Liver (tissue), 9 donors: ENCODE measurements around the gene SERPINA6. TPM values are rescaled to one million over a fixed set of nuclear protein-coding genes. Genes with fewer than 3 reads are reported as not detected.

ENCODE experiments used
- DNase-seq: peaks from one replicate; pipeline ENCODE4 v3.0.0-alpha.2; 2017; ENCODE audit warnings: low spot score
- H3K27ac ChIP-seq, 2 donors: one replicate each; pipeline ENCODE4 v1.7.0; 2013; ENCODE audit warnings: inconsistent platforms in 2 of 2, low read length in 2 of 2, control low read depth in 1 of 2, low read depth in 1 of 2, mild to moderate bottlenecking in 1 of 2
- H3K27me3 ChIP-seq, 4 donors: one replicate each; pipeline versions ENCODE4 v1.6.1 to v1.7.0; 2013; ENCODE audit warnings: low read length in 3 of 4, inconsistent platforms in 1 of 4, mild to moderate bottlenecking in 1 of 4, moderate library complexity in 1 of 4; ENCODE audit not compliant: control insufficient read depth in 4 of 4, insufficient read depth in 4 of 4
- H3K36me3 ChIP-seq, 4 donors: one replicate each; pipeline versions ENCODE4 v1.6.1 to v1.7.0; 2013; ENCODE audit warnings: low read length in 3 of 4, mild to moderate bottlenecking in 3 of 4, low read depth in 1 of 4, moderate library complexity in 1 of 4; ENCODE audit not compliant: control insufficient read depth in 4 of 4, insufficient read depth in 3 of 4
- H3K4me1 ChIP-seq, 4 donors: one replicate each; pipeline versions ENCODE4 v1.6.1 to v1.7.0; 2013; ENCODE audit warnings: low read length in 3 of 4, mild to moderate bottlenecking in 3 of 4, moderate library complexity in 1 of 4; ENCODE audit not compliant: control insufficient read depth in 4 of 4, insufficient read depth in 4 of 4
- H3K4me3 ChIP-seq, 3 donors: one replicate each; pipeline versions ENCODE4 v1.6.1 to v1.7.0; 2013; ENCODE audit warnings: low read length in 3 of 3, control low read depth in 1 of 3, low read depth in 1 of 3, mild to moderate bottlenecking in 1 of 3
- H3K9ac ChIP-seq, 2 donors: one replicate each; pipeline ENCODE4 v1.7.0; 2013; ENCODE audit warnings: low read length in 2 of 2, mild to moderate bottlenecking in 2 of 2, moderate library complexity in 2 of 2, control low read depth in 1 of 2, low read depth in 1 of 2
- H3K9me3 ChIP-seq, 4 donors: one replicate each; pipeline versions ENCODE4 v1.6.1 to v1.7.0; 2013; ENCODE audit warnings: low read length in 3 of 4; ENCODE audit not compliant: control insufficient read depth in 4 of 4
- CTCF ChIP-seq: fragments of 150-350 bp; IDR thresholded peaks from 2 replicates; pipeline ENCODE4 v1.5.1; 2017; ENCODE audit warnings: improper control_type of control experiment, low read depth, low read length; ENCODE audit not compliant: missing input control
- EGR1 ChIP-seq, 2 donors: IDR thresholded peaks; 2 replicates each; pipeline ENCODE4 v1.6.1; 2016 to 2018; ENCODE audit warnings: antibody characterized with exemption in 2 of 2, low read depth in 2 of 2
- FOXA2 ChIP-seq: IDR thresholded peaks from 2 replicates; pipeline ENCODE4 v1.6.1; 2016; ENCODE audit warnings: antibody characterized with exemption
- GABPA ChIP-seq, 2 donors: IDR thresholded peaks in 1 of 2; conservative IDR thresholded peaks in 1 of 2; 2 replicates each; pipeline ENCODE4 v1.6.1; 2016; ENCODE audit warnings: antibody characterized with exemption in 2 of 2, mild to moderate bottlenecking in 1 of 2, moderate library complexity in 1 of 2
- HNF4A ChIP-seq, 2 donors: conservative IDR thresholded peaks; 2 replicates each; pipeline ENCODE4 v1.6.1; 2016; ENCODE audit warnings: antibody characterized with exemption in 2 of 2, mild to moderate bottlenecking in 2 of 2
- HNF4G ChIP-seq: IDR thresholded peaks from 2 replicates; pipeline ENCODE4 v1.6.1; 2016; ENCODE audit warnings: antibody characterized with exemption
- JUND ChIP-seq, 2 donors: IDR thresholded peaks; 2 replicates each; pipeline ENCODE4 v1.6.1; 2016; ENCODE audit warnings: antibody characterized with exemption in 2 of 2
- NR2F2 ChIP-seq: IDR thresholded peaks from 2 replicates; pipeline ENCODE4 v1.6.1; 2016; ENCODE audit warnings: antibody characterized with exemption
- RAD21 ChIP-seq, 2 donors: IDR thresholded peaks; 2 replicates each; pipeline ENCODE4 v1.6.1; 2016; ENCODE audit warnings: antibody characterized with exemption in 2 of 2, mild to moderate bottlenecking in 2 of 2
- REST ChIP-seq: IDR thresholded peaks from 2 replicates; pipeline ENCODE4 v1.6.1; 2016; ENCODE audit warnings: antibody characterized with exemption, mild to moderate bottlenecking
- RXRA ChIP-seq, 2 donors: IDR thresholded peaks; 2 replicates each; pipeline ENCODE4 v1.6.1; 2017 to 2018; ENCODE audit warnings: antibody characterized with exemption in 2 of 2, mild to moderate bottlenecking in 1 of 2
- SP1 ChIP-seq: IDR thresholded peaks from 2 replicates; pipeline ENCODE4 v1.6.1; 2018; ENCODE audit warnings: antibody characterized with exemption, mild to moderate bottlenecking
- TAF1 ChIP-seq: conservative IDR thresholded peaks from 2 replicates; pipeline ENCODE4 v1.6.1; 2016; ENCODE audit warnings: antibody characterized with exemption, mild to moderate bottlenecking
- YY1 ChIP-seq: IDR thresholded peaks from 2 replicates; pipeline ENCODE4 v1.6.1; 2016; ENCODE audit warnings: antibody characterized with exemption, mild to moderate bottlenecking
- ZBTB33 ChIP-seq: IDR thresholded peaks from 2 replicates; pipeline ENCODE4 v1.6.1; 2016; ENCODE audit warnings: antibody characterized with exemption
- WGBS: extraction: QIAGEN DNeasy Blood & Tissue Kit; methylation state at CpG from one replicate; pipeline ENCODE4 v1.1.7; 2013; 5-methylcytosine and 5-hydroxymethylcytosine counted together
- polyA plus RNA-seq, 2 donors: library from polyadenylated mRNA; stranded (reverse) in 1 of 2; unstranded in 1 of 2; fragments of 200-250 nt in 1 of 2; fragments of >200 nt in 1 of 2; fragmentation: Nextera tagmentation in 1 of 2; extraction: Ambion mirVana in 1 of 2; gene quantifications; one replicate each; pipeline versions ENCODE4 v1.2.1 to v1.2.3, GENCODE V29; 2013 to 2015
- total RNA-seq, 2 donors: library from RNA; depleted of rRNA; stranded (reverse); fragments of >200 nt; gene quantifications; one replicate each; pipeline ENCODE4 v1.2.3, GENCODE V29; 2014
- donor health status: healthy.
- donor health status: healthy.
- donor health status: healthy.
- donor health status: healthy.
- donor health status: healthy.

The SERPINA6 gene
- total and polyA plus RNA-seq, 4 donors: 188 to 357 (median 328) TPM

- peak; percentile 49 for DNase-seq
- H3K36me3 ChIP-seq: no peaks in the 10 kb centered on the region
- peak; percentile 84 for TF ChIP-seq TAF1
- peak; percentile 93 to 94 for TF ChIP-seq RXRA (IDR thresholded peaks at IDR 0.05)
- peak; percentile 67 to 81 for TF ChIP-seq HNF4A (conservative IDR thresholded peaks at IDR 0.05)
- no peak for TF ChIP-seq NR2F2
- peak; percentile 65 for TF ChIP-seq SP1
- no peak for TF ChIP-seq CTCF
- TF ChIP-seq FOXA2: peak; percentile 50
- peak; percentile 94 for TF ChIP-seq YY1
- TF ChIP-seq JUND (IDR thresholded peaks at IDR 0.05): peak; percentile 17 to 19
- peak in 1 of 2 donors; percentile 63 for TF ChIP-seq EGR1 (IDR thresholded peaks at IDR 0.05; ENCODE audit: low read depth in 2 of 2)
- TF ChIP-seq ZBTB33: peak; percentile 50
- TF ChIP-seq REST: peak; percentile 79
- TF ChIP-seq RAD21 (IDR thresholded peaks at IDR 0.05): peak in 1 of 2 donors; percentile 27
- peak; percentile 19 for TF ChIP-seq HNF4G
- no peak for TF ChIP-seq GABPA (IDR thresholded peaks at IDR 0.05 in 1 of 2, conservative IDR thresholded peaks at IDR 0.05 in 1 of 2)
- no peaks in the 10 kb centered on the region for H3K27me3 ChIP-seq
- H3K27ac ChIP-seq: peak overlapping the region; percentile 96 to 97
- 42% methylated on average over 5 of the region's 5 CpGs for WGBS
- H3K9ac ChIP-seq: peak overlapping the region; percentile 64 to 85
- no peaks in the 10 kb centered on the region for H3K9me3 ChIP-seq
- peaks cover 2 to 40% (median 21%) of the 10 kb centered on the region in 4 donors for H3K4me1 ChIP-seq
- peak overlapping the region; percentile 56 to 86 (median 77) for H3K4me3 ChIP-seq
Observed at GRCh38 chr14:94321421-94322271, 1.5 kb downstream of the SERPINA6 start.
